ENCODE measurements around the gene LMO2.

LMO2 gene

DNA sequence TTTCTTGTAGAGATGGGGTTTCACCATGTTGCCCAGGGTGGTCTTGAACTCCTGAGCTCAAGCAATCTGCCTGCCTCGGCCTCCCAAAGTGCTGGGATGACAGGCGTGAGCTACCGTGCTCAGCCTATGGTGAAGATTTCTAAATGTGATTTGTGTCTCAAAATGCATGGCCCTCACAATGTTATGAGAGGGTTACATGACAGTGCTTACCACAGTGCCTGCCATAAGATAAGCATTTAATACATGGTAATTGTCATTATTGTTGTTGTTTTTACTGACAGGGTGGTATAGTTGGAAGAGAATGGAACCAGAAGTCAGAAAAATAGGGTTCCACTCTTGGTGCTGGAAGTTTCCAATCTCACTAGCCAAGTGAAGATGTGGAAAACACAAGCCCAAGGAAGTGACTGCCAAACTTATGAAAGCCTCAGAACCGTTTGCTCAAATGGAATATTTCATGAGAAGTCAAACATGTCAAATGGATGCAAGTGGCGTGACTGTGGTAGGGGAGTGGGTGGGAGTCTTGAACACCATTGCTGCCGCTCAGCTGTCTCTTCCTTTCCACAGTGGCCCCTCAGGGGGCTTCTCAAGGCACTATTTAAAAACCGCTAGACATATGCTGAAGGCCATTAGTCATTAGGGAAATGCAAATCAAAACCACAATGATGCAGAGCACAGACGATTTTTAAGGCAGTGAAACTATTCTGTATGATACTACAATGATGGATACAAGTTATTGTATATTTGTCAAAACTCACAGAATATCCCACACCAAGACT, 29.1 kb upstream of the LMO2 start:
- TF ChIP-seq, protein P1, sequence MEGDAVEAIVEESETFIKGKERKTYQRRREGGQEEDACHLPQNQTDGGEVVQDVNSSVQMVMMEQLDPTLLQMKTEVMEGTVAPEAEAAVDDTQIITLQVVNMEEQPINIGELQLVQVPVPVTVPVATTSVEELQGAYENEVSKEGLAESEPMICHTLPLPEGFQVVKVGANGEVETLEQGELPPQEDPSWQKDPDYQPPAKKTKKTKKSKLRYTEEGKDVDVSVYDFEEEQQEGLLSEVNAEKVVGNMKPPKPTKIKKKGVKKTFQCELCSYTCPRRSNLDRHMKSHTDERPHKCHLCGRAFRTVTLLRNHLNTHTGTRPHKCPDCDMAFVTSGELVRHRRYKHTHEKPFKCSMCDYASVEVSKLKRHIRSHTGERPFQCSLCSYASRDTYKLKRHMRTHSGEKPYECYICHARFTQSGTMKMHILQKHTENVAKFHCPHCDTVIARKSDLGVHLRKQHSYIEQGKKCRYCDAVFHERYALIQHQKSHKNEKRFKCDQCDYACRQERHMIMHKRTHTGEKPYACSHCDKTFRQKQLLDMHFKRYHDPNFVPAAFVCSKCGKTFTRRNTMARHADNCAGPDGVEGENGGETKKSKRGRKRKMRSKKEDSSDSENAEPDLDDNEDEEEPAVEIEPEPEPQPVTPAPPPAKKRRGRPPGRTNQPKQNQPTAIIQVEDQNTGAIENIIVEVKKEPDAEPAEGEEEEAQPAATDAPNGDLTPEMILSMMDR (IDR thresholded peaks at IDR 0.05), result no peak

DNA sequence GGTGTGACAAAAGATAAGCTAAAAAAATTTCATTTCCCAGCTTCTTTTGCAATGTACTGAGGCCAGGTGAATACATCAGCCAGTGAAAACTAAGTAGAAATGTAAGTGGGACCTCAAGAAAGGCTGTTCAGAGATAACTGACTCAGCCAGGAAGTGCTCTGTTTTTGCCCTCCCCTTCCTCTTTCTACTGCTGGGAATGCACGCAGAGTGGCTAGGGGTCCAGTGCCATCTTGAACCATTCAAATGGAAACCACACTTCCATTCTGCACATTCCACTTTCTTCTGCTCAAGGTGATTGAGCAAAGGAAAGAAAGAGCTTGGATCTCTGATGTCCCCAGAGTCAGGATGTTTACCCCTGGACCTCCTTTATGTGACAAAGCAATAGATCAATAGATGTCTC, 27.8 kb upstream of the LMO2 start:
- TF ChIP-seq, protein P1 (IDR thresholded peaks at IDR 0.05), result no peak

DNA sequence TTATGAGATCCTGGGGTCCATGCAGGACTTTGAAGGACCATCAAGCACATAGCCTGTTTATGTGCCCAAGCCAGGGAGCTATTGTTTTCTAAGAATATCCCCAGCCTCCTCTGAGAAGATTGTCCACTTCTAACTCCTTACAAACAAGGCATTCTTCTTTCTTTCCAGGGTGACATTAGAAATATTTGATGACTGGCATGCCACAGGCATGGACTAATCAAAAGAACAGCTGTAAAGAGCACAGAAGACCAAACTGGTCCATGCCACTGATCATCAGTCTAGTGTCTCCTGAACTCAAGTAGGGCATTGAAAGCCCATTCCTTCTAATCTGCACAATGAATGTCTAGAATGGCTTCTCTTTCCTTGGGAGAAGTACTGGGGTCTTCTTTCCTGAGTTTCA, 24.9 kb upstream of the LMO2 start:
- TF ChIP-seq, protein P1 (IDR thresholded peaks at IDR 0.05), result no peak

DNA sequence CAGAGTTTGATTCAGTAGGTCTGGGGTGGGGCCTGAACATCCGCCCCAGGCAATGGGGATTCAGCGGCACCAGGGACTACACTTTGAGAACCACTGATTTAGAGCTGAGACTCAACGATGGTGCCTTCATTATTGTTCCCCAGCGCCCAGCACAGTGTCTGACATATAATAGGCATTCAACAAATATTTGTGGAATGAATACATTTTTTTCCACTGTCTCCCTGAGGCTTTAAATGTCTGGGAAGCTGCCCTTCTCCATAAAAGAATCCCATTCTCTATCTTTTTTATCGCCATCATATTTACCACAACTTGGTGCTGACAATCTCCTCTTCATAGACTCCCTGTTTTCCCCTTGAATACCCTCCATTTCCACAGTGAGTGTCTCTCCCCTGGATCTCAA, 23.6 kb upstream of the LMO2 start:
- TF ChIP-seq, protein P1 (IDR thresholded peaks at IDR 0.05), result no peak

DNA sequence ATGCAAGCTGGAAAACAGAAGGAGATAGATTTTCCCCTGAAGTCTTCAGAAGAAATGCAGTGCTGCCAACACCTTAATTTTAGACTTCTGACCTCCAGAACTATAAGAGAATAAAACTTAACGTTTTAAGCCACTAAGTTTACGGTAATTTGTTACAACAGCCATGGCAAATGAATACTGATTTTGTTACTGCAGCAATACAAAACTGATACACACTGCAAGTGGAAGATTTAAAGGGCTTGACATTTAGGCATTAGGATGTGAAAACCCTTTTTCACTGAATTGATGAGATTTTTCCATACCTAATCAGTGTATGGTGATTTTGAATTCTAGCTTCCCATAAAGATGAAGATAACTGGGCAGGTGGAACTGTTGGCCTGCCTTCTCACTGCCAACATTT, 22.1 kb upstream of the LMO2 start:
- TF ChIP-seq, protein P1 (IDR thresholded peaks at IDR 0.05), result no peak

DNA sequence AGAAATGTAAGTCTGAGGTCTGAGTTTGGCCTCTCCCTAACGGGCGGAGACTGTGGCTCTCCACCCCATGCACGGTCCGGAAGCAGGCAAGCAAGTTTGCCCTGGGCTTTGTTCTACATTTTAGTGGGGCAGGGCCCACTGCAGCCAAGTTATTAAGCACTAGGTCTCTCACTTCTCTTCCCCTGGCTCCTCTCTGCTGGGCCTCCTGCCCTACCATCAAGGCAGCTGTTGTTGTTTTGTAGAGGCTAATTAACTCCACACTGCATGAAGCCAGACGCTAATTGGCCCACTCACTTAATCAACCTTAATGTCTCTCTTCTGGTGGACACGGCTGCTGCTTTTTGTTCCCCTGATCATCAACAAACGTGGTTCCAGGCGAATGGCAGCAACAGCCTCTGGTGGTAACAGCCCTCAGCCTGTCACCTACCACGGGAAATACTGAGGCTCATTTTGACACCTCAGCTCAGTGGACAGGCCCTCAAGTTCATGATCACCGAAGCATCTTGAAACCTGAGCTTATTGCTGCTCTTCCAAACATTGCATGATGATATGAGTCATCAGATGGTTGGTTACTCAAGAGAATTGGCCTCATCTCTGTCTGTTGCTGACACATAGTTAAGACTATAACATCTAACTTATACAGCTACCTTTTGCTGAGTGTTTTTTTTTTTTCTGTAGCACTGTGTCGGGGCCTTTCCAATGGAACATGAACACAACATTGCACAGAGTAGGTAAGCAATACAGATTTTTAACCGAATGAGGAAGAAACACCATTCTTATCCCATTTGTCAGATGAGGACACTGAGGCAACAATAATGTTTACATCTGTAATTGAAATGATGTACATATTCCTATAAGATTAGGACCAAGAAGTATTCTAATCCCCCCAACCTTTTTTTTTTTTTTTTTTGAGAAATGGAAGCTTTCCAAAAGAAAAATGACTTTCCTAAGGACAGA, 20.8 kb upstream of the LMO2 start:
- TF ChIP-seq, protein P1 (IDR thresholded peaks at IDR 0.05), result no peak

DNA sequence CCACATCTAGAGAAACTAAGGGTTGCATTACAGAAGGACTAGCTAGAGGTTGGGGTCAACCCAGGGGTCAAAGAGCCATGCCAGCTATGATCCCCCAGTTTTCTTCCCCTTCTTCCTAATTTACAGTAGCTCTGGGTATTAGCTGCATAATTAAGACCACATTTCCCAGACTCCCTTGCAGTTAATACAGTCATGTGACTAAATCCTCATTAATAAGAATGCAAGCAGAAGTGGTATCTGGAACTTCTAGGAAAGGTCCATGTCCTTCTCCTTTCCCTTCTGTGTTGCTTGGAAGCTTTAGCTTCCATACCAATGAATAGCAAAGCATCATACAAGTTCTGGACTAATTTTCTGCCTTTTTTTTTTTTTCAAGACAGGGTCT, 19.1 kb upstream of the LMO2 start:
- TF ChIP-seq, protein P1 (IDR thresholded peaks at IDR 0.05), result no peak

Measured in LNCAP (cell line).